Activated T-helper 2 cell treated with anti-CD3 and anti-CD28 coated beads, Interferon-gamma antibody, Interleukin-2, Interleukin-4, amounts not matched to agents 10 μg/mL and 5 μg/mL and 100 μg/mL, durations not matched to agents 14 hours and 24 hours and 36 hours (primary cell): ENCODE measurements around the gene SLC8A2. TPM values are rescaled to one million over a fixed set of nuclear protein-coding genes. Genes with fewer than 3 reads are reported as not detected.

ENCODE experiments used
- DNase-seq: peaks from one replicate; pipeline ENCODE4 v3.0.0; 2021; ENCODE audit warnings: low spot score
- H3K27ac Mint-ChIP-seq: one replicate; pipeline ENCODE4 v1.8.0; 2021; ENCODE audit warnings: mixed read lengths
- H3K27me3 Mint-ChIP-seq: one replicate; pipeline ENCODE4 v1.8.0; 2021; ENCODE audit warnings: low read depth, mixed read lengths
- H3K36me3 Mint-ChIP-seq: one replicate; pipeline ENCODE4 v1.8.0; 2021; ENCODE audit warnings: low read depth, mixed read lengths
- H3K4me1 Mint-ChIP-seq: one replicate; pipeline ENCODE4 v1.8.0; 2021; ENCODE audit warnings: low read depth, mixed read lengths
- H3K4me3 Mint-ChIP-seq: one replicate; pipeline ENCODE4 v1.8.0; 2021; ENCODE audit warnings: low read depth, mild to moderate bottlenecking, moderate library complexity, mixed read lengths
- H3K9me3 Mint-ChIP-seq: one replicate; pipeline ENCODE4 v1.8.0; 2021; ENCODE audit warnings: mixed read lengths
- intact Hi-C: fragments of 100-400 bp; cut with micrococcal nuclease; formaldehyde crosslinking; loops from one replicate; pipeline ENCODE4 v1.15.1; 2023
- total RNA-seq: library from RNA; stranded (reverse); gene quantifications from 2 replicates; pipeline ENCODE4 v1.2.3, GENCODE V29; 2022

SLC8A2 gene
- total RNA-seq, 1 donor from 2014 or later, result not detected

DNA sequence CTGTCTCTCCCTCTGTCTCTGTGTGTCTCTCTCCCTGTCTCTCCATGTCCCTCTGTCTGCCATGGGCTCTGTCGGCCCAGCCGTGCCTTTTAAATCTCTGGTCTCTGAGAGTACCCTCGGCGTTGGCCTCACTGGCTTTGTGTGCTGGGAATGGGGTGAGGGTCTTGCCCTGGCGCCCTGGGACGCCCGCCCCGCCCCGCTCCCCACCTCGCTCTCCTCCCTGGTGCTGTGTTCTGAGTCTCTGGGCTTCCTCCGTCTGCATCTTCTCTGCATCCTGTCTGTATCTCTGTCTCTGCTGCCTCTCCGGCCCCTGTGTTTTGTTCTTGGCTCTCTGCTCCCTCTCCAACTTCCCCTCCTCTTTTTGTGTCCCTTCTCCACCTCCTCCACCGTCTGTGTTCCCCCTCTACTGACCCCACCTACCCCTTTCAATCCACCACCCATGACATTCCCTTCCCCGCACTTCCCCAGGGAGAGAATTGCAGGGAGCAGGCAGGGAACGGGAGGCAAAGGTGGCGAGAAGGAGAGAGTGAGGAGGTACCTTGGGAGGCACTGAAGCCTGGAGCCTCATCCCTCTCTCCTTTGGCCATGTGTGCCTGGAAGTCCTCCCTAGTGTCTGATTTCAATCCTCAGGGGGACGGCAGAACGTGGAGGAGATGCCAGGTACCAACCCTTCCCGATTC, 48.4 kb downstream of the SLC8A2 start:
- no peak for DNase-seq
- H3K27me3 Mint-ChIP-seq, result peaks cover 55% of the 10 kb centered on the region
- intact Hi-C loops, result loop anchor here (10.0 kb wide), 1 partner anchor 129 kb away; no protein-coding TSS in a partner anchor
- H3K36me3 Mint-ChIP-seq, result no peaks in the 10 kb centered on the region
- no peak overlapping the region for H3K4me3 Mint-ChIP-seq
- H3K27ac Mint-ChIP-seq, result no peak overlapping the region
- no peaks in the 10 kb centered on the region for H3K9me3 Mint-ChIP-seq
- H3K4me1 Mint-ChIP-seq, result peaks cover 11% of the 10 kb centered on the region

DNA sequence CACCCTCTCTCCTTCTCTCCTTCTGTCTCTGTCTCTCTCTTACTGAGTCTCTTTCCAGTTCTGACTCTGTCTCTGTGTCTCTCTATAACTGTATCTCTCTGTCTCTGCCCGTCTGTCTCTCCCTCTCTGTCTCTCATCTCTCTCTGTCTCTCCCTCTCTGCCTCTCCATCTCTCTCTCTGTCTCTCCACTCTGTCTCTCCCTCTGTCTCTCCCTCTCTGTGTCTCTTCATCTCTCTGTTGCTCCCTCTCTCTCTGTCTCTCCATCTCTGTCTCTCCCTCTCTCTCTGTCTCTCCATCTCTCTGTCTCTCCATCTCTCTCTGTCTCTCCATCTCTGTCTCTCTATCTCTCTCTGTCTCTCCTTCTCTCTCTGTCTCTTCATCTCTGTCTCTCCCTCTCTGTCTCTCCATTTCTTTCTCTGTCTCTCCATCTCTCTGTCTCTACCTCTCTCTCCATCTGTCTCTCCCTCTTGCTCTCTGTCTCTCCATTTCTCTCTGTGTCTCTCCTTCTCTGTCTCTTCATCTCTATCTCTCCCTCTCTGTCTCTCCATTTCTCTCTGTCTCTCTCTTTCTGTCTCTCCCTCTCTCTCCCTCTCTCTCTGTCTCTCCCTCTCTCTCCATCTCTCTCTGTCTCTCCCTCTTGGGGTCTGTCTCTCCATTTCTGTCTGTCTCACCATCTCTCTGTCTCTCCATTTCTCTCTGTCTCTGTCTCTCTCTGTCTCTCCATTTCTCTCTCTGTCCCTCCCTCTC, 49.1 kb downstream of the SLC8A2 start:
- Mint-ChIP-seq H3K9me3 (no peaks in the 10 kb centered on the region), H3K36me3 (no peaks in the 10 kb centered on the region), H3K27me3 (peaks cover 62% of the 10 kb centered on the region), H3K4me1 (peaks cover 14% of the 10 kb centered on the region), H3K4me3 (no peak overlapping the region), H3K27ac (no peak overlapping the region)
- no peak for DNase-seq
- intact Hi-C loops, result loop anchor here (10.0 kb wide), 1 partner anchor 128 kb away; no protein-coding TSS in a partner anchor

DNA sequence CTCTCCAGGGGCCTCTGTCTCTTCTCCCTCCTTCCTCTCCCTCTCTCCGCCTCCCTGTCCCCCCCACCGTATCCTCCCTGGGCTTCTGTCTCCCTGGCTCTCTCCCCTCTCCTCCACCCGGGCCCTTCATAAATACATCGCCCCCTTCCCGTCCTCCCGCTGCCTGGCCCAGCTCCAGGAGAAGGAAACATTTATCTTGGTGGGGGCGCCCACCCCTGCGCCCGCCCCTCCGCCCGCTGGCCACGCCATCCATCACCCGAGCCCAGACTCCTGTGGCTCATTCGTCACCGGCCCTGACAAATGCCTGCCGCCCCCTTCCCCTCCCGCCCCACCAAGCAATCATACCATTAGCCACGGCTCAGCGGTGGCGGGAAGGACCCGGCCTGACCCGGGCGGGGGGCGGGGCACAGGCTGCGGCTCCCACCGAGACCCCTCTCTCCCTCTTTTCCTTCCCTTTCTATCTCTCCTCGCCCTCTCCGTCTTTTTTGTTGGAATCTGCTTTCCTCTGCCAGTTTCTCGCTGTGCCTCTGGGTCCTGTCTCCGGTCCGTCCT, 49.8 kb downstream of the SLC8A2 start:
- no peak for DNase-seq
- no peak overlapping the region for H3K27ac Mint-ChIP-seq
- H3K9me3 Mint-ChIP-seq, result no peaks in the 10 kb centered on the region
- H3K4me3 Mint-ChIP-seq, result no peak overlapping the region
- H3K27me3 Mint-ChIP-seq, result peaks cover 69% of the 10 kb centered on the region
- peaks cover 12% of the 10 kb centered on the region for H3K4me1 Mint-ChIP-seq
- H3K36me3 Mint-ChIP-seq, result no peaks in the 10 kb centered on the region
- intact Hi-C loops, result loop anchor here (10.0 kb wide), 1 partner anchor 127 kb away; no protein-coding TSS in a partner anchor

- no peaks in the 10 kb centered on the region for H3K36me3 Mint-ChIP-seq
- no peak overlapping the region for H3K4me3 Mint-ChIP-seq
- no peak overlapping the region for H3K27ac Mint-ChIP-seq
- peaks cover 71% of the 10 kb centered on the region for H3K27me3 Mint-ChIP-seq
- intact Hi-C loops, result loop anchor here (10.0 kb wide), 1 partner anchor 127 kb away; no protein-coding TSS in a partner anchor
- no peaks in the 10 kb centered on the region for H3K9me3 Mint-ChIP-seq
- no peak for DNase-seq
- H3K4me1 Mint-ChIP-seq, result peaks cover 12% of the 10 kb centered on the region
Observed at GRCh38 chr19:47421244-47421786, 50.4 kb downstream of the SLC8A2 start.

DNA sequence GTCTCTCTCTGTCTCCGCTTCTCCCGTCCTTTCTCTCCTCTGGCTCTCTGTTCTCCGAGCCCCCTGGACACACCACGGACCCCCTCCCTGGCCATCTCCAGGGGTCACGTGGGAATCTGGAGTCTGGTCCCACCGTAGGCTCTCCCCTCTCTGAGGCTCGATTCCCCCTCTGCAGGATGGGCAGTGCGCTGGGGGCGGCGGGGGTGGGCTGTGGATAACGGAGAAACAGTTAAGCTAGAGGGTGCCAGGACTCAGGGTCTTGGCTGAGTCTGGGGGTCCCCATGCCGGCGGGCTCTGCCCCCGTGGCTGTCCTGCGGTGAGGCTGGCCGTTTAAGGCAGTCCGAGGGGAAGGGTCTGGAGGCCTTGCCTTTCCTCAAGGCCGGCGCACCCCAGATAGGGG, 51.9 kb downstream of the SLC8A2 start:
- H3K9me3 Mint-ChIP-seq, result no peaks in the 10 kb centered on the region
- peaks cover 12% of the 10 kb centered on the region for H3K4me1 Mint-ChIP-seq
- intact Hi-C loops, result loop anchor here (10.0 kb wide), 1 partner anchor 125 kb away; no protein-coding TSS in a partner anchor
- peaks cover 77% of the 10 kb centered on the region for H3K27me3 Mint-ChIP-seq
- no peak overlapping the region for H3K27ac Mint-ChIP-seq
- H3K36me3 Mint-ChIP-seq, result no peaks in the 10 kb centered on the region
- DNase-seq, result no peak
- H3K4me3 Mint-ChIP-seq, result no peak overlapping the region

DNA sequence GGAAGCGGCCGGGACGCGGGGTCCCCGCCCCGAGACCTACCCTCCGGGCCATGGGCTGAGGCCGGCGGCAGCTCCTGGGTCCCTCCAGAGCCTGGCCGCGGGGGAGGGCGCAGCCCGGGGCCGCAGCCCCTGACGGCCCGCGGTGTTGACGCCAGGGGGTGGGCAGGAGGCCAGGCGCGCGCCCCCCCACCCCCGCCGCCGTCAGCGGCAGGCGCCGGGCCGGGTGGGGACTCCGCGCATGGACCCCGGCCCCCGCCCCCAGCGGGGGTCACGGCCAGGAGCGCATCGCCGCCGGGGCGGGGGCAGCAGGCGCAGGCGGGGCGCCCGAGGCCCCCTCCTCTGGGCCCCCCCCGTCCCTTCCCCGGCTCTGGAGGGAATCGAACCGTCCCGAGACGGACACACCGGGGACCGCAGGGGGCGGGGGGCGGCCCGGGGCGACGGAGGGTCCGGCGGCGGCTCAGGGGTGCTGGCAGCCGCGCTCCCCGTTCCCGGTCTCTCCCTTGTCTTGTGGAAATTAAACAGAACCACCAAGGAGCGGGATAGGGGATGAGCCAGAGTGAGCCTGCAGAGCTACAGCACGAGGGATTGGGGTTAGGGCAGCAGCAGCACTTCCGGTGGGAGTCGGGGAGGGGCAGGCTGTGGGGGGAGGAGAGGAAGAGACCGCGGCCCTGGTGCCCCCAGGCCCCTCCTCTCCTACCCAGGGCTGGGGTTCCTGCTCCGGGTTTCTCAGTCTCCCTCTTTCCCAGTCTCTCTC, 52.5 kb downstream of the SLC8A2 start, which contains the start of gene MEIS3:
TSS of gene MEIS3 (minus strand) at position 498 of the 754 bp plus-strand sequence. CDS start at position 52, 446 bp downstream.
- H3K27me3 Mint-ChIP-seq, result peaks cover 76% of the 10 kb centered on the region
- no peaks in the 10 kb centered on the region for H3K36me3 Mint-ChIP-seq
- H3K9me3 Mint-ChIP-seq, result no peaks in the 10 kb centered on the region
- peak within 1 kb of the TSS; percentile 54 for H3K4me3 Mint-ChIP-seq
- peaks cover 12% of the 10 kb centered on the region for H3K4me1 Mint-ChIP-seq
- no peak within 1 kb of the TSS for H3K27ac Mint-ChIP-seq
- intact Hi-C loops, result no loop called here
- no peak for DNase-seq

DNA sequence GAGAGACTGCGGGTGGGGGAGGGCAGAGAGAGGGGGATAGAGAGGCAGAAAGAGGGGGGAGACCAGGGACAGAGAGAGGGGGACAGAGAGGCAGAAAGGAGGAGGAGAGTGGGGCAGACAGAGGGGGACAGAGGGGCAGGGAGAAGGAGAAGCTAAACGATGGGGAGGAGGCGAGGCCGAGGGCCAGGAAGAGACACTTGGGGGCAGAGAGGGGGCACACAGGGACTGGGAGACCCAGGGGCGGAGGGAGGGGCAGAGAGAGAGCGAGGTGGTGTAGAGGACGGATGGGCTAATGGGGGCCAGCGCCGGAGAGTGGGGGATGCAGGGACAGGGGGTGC, 53.0 kb downstream of the SLC8A2 start:
- peaks cover 12% of the 10 kb centered on the region for H3K4me1 Mint-ChIP-seq
- H3K27ac Mint-ChIP-seq, result no peak overlapping the region
- H3K4me3 Mint-ChIP-seq, result peak overlapping the region; percentile 54
- no peaks in the 10 kb centered on the region for H3K9me3 Mint-ChIP-seq
- no peak for DNase-seq
- intact Hi-C loops, result no loop called here
- H3K27me3 Mint-ChIP-seq, result peaks cover 75% of the 10 kb centered on the region
- H3K36me3 Mint-ChIP-seq, result no peaks in the 10 kb centered on the region

GRCh38 chr19:47417746-47418691, 53.7 kb downstream of the SLC8A2 start:
- Mint-ChIP-seq H3K27ac (no peak overlapping the region), H3K9me3 (no peaks in the 10 kb centered on the region), H3K4me1 (peaks cover 12% of the 10 kb centered on the region), H3K27me3 (peaks cover 72% of the 10 kb centered on the region), H3K36me3 (no peaks in the 10 kb centered on the region), H3K4me3 (peak overlapping the region; percentile 54)
- no peak for DNase-seq
- intact Hi-C loops, result no loop called here

- H3K9me3 Mint-ChIP-seq, result no peaks in the 10 kb centered on the region
- peaks cover 64% of the 10 kb centered on the region for H3K27me3 Mint-ChIP-seq
- H3K4me3 Mint-ChIP-seq, result no peak overlapping the region
- intact Hi-C loops, result no loop called here
- H3K4me1 Mint-ChIP-seq, result peaks cover 4% of the 10 kb centered on the region
- no peak overlapping the region for H3K27ac Mint-ChIP-seq
- DNase-seq, result no peak
- H3K36me3 Mint-ChIP-seq, result no peaks in the 10 kb centered on the region
Observed at GRCh38 chr19:47417107-47417745, 54.5 kb downstream of the SLC8A2 start.

DNA sequence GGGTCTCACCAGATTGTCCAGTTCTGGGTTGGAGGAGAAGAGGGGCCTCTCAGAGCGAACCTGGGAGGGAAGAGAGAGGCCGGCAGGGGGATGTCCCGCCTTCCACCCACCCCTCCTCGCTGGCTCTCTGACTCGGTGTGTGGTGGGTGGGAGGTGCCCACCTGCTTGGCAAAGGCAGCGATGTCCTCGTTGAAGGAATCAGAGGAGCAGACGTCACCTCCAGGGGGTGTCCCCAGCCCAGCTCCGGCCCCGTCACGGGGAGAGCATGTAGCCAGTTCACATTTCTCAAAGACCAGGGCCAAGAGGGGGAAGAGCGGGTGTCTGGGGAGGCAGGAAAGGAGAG, 55.1 kb downstream of the SLC8A2 start:
- peaks cover 61% of the 10 kb centered on the region for H3K27me3 Mint-ChIP-seq
- no peaks in the 10 kb centered on the region for H3K9me3 Mint-ChIP-seq
- H3K27ac Mint-ChIP-seq, result no peak overlapping the region
- H3K36me3 Mint-ChIP-seq, result no peaks in the 10 kb centered on the region
- no peak for DNase-seq
- peaks cover 3% of the 10 kb centered on the region for H3K4me1 Mint-ChIP-seq
- no peak overlapping the region for H3K4me3 Mint-ChIP-seq
- intact Hi-C loops, result no loop called here

- H3K27ac Mint-ChIP-seq, result no peak overlapping the region
- peaks cover 56% of the 10 kb centered on the region for H3K27me3 Mint-ChIP-seq
- no peaks in the 10 kb centered on the region for H3K9me3 Mint-ChIP-seq
- intact Hi-C loops, result no loop called here
- DNase-seq, result no peak
- peaks cover 3% of the 10 kb centered on the region for H3K4me1 Mint-ChIP-seq
- H3K36me3 Mint-ChIP-seq, result no peaks in the 10 kb centered on the region
- H3K4me3 Mint-ChIP-seq, result no peak overlapping the region
Observed at GRCh38 chr19:47415953-47416642, 55.6 kb downstream of the SLC8A2 start.
